Hematopoietic multipotent progenitor cell (in vitro differentiated cells): ENCODE results near the gene AZGP1. TPM values are rescaled to one million over a fixed set of nuclear protein-coding genes. Genes with fewer than 3 reads are reported as not detected.
"Not testable (repeated sequence)": the region's sequence is repeated elsewhere in the genome, so short reads cannot be mapped to it uniquely, and the experiment has no call there.

Experiments used
- DNase-seq, 3 donors: peaks; one replicate each; pipeline ENCODE4 v3.0.0-alpha.2; 2011 to 2015; ENCODE audit warnings: low read depth in 2 of 3, low spot score in 2 of 3
- total RNA-seq: library from RNA; depleted of rRNA; stranded (reverse); fragments of >200 nt; gene quantifications from one replicate; pipeline ENCODE4 v1.2.3, GENCODE V29; 2012

Gene AZGP1
- not detected for total RNA-seq

- no peak for DNase-seq
Observed at GRCh38 chr7:99975782-99976521, at the start of gene AZGP1. Gene AZGP1 (minus strand): TSS chr7:99976031. CDS start chr7:99976020, 11 bp downstream.

GRCh38 chr7:100024020-100024619, 48.3 kb upstream of the AZGP1 start:
- no peak for DNase-seq

- no peak for DNase-seq
Observed at GRCh38 chr7:100023526-100023925, 47.7 kb upstream of the AZGP1 start.

GRCh38 chr7:100022621-100023020, 46.8 kb upstream of the AZGP1 start:
- DNase-seq = no peak

GRCh38 chr7:100021297-100021696, 45.5 kb upstream of the AZGP1 start:
- DNase-seq = peak in 1 of 3 donors; percentile 21

GRCh38 chr7:100019908-100020307, 44.1 kb upstream of the AZGP1 start:
- DNase-seq = no peak

- no peak for DNase-seq
Observed at GRCh38 chr7:100017875-100018274, 42.0 kb upstream of the AZGP1 start.

DNA sequence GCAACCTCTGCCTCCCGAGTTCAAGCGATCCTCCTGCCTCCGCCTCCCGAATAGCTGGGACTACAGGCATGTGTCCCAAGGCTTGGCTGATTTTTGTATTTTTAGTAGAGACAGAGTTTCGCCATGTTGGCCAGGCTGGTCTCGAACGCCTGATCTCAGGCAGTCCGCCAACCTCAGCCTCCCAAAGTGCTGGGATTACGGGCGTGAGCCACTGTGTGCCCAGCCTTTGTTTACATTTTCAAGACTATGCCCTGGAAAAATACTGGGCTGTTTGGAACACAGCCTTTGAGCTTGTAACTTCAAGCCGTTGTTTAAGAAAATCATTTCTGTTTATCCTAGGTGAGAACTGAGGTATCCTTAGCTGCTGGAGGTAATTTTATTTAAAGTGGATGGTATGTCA, 41.5 kb upstream of the AZGP1 start:
- DNase-seq = no peak

DNA sequence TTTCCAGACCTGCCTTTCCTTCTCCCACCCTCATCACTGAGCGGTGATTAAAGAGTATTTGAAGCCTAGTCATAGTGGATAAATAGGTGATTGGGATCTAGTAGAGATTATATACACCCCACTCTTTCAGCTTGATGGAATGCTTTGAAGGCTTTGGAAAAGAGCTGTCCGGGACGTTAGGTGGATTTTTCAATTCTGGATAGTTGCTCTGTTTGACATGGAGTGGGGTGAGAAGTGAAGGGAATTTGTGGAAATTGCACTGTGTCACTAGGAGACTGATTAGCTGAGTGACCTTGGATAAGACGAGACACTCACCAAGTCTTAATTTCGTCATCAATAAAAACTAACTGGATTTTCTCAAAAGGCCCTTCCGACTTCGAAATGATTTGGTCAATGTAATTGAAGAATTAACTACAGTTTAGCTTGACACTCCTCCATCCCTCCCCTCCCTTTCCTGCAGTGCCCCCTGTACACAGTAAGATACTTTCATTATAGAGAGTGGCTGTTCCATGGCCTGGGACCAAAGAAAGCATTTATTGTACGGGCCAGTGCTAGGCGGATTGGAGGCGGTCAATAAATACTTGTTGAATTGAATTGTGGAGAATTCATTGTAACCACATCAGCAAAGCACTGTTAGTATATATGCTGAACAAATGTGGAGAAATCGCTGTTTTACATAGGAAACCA, 40.5 kb upstream of the AZGP1 start:
- DNase-seq = peak in 1 of 3 donors; percentile 34

- DNase-seq = peak; percentile 77 to 96 (median 92)
Observed at GRCh38 chr7:100015232-100016214, 39.7 kb upstream of the AZGP1 start, which contains the start of gene ZKSCAN1. Gene ZKSCAN1 (plus strand): TSS chr7:100015596. CDS start chr7:100023507, 7,911 bp downstream.

DNA sequence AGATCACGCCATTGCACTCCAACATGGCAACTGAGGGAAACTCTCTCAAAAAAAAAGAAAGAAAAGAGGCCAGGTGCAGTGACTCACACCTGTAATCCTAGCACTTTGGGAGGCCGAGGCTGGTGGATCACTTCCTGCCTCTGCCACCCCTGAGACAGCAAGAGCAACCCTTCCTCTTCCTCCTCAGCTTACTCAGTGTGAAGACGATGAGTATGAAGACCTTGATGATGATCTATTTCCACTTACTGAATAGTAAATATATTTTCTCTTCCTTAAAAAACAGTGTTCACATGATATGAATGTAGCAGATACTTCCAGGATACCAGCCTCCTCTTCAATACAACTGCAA, 37.5 kb upstream of the AZGP1 start:
- DNase-seq = no peak

DNA sequence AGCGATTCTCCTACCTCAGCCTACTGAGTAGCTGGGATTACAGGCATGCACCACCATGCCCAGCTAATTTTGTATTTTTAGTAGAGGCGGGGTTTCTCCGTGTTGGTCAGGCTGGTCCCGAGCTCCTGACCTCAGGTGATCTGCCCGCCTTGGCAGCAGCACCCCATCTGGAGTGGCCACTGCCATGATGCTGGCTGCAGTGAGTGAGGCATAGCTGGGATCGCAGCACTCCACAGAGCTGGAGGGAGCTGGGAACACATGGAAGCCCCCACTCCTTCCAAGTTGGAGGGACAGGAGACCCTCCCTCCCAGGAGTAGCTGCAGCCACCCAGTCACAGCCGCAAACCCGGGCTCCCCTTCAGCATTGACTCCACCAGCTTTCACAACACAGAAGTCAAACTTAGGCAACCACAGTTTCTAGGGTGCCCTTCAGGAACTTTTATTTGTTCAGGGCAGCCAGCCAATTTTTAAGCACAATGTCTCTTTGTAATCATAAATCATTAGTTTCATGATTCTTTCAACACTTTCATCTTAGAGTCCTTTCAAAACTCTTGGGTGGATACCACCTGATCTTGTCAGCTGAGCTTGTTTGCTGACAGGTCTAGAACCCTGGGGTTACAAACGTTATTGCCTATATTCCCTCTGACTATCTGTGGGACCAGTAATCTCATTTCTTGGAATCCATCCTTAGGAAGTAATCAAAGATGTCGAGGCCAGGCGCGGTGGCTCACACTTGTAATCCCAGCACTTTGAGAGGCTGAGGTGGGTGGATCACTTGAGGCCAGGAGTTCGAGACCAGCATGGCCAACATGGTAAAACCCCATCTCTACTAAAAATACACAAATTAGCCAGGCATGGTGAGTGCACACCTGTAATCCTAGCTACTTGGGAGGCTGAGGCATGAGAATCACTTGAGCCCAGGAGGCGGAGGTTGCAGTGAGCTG, 36.8 kb upstream of the AZGP1 start:
- peak in 1 of 3 donors; percentile 67 for DNase-seq

DNA sequence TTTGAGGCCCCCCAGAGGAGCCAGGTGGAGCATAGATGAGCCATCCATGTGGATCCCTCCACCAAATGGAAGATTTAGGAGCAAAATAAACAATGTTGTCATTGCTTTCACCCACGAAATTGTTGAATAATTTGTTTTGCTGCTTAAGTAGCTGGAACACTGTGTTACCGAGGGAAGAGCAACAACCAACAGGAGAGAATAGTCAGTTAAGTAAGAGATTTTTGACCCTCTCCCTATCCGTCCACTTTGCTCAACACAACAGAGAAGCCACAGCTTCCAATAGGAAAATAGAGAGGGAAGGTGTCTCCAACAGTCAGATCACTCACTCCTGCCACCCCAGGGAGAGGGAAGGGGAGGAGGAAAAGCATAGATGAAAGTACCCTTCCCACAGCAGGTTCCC, 35.7 kb upstream of the AZGP1 start:
- no peak for DNase-seq

GRCh38 chr7:100010901-100011300, 35.1 kb upstream of the AZGP1 start:
- no peak for DNase-seq

- DNase-seq = not testable (repeated sequence)
Observed at GRCh38 chr7:100009952-100010351, 34.1 kb upstream of the AZGP1 start.

GRCh38 chr7:100008525-100008924, 32.7 kb upstream of the AZGP1 start:
- DNase-seq = no peak

GRCh38 chr7:100007887-100008286, 32.1 kb upstream of the AZGP1 start:
- DNase-seq = peak in 1 of 3 donors; percentile 36

DNA sequence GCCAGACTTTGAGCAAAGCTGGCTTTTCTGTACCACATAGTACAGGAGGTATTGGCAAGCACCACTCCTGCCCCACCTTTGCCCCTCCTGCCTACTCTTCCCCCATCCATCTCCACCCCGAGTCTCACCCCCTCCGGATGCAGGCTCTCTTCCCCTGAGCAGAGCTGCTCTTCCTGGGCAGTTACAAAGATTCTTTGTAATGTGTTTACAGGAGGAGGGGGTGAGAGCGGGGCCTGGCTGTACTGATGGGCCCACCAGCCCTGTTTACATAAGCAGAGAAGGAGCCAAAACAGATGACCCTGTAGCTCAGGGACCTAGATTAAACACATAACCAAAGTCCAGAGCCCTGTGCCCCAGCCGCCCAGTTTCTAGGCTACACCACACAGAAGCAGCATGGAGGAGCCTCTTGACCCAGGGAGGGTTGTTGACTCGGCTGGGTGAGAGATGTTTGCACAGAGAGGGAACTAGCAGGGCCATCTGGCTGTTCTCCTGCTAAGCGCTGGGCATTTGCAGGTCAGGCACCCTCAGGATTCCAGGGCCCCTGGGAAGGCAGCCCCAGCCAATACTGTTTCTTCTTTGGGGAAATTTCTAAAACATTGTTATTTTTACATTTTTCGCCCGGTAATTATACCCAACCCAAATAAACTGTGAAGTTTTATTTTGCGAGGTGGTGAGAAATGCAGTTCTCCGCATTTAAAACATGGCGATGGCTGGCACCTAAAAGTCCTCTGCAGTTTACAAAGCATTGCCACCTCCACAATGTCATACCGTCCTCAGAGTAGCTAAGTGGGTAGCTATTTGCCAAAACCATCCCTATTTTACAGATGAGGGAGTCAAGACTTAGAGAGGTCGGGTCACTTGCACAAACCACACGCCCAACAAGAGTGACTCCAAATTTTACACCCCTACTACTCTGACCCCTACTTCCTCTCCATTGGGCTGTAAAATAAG, 28.2 kb upstream of the AZGP1 start:
- DNase-seq = peak in 1 of 3 donors; percentile 76
